ENCODE measurements around the gene FABP7.

- no peak for TF ChIP-seq MAX (IDR thresholded peaks at IDR 0.05)
- no peak for TF ChIP-seq CTCF (IDR thresholded peaks at IDR 0.05; ENCODE audit: low read depth, low read length, missing input control)
- TF ChIP-seq SP1 (IDR thresholded peaks at IDR 0.05) = no peak
- TF ChIP-seq GABPA (IDR thresholded peaks at IDR 0.05 in 1 of 2, conservative IDR thresholded peaks at IDR 0.05 in 1 of 2) = no peak
- TF ChIP-seq HNF4G (IDR thresholded peaks at IDR 0.05) = no peak
- TF ChIP-seq RXRA (IDR thresholded peaks at IDR 0.05) = no peak
- no peak for TF ChIP-seq RAD21 (IDR thresholded peaks at IDR 0.05)
- TF ChIP-seq TAF1 (conservative IDR thresholded peaks at IDR 0.05) = no peak
- no peak for TF ChIP-seq YY1 (IDR thresholded peaks at IDR 0.05)
- TF ChIP-seq FOXA1 (IDR thresholded peaks at IDR 0.05) = no peak
- TF ChIP-seq REST (IDR thresholded peaks at IDR 0.05) = no peak
- no peak for TF ChIP-seq JUND (IDR thresholded peaks at IDR 0.05)
Measured at GRCh38 chr6:122751326-122751725, 28.2 kb upstream of the FABP7 start.

Measured in liver (tissue), 3 donors.